ENCODE data around the gene MRPS27.
"Not testable (repeated sequence)": the region's sequence is repeated elsewhere in the genome, so short reads cannot be mapped to it uniquely, and the experiment has no call there.

- not testable (repeated sequence) for TF ChIP-seq CTCF, POLR2A (IDR thresholded peaks at IDR 0.05)
Observed at GRCh38 chr5:72298136-72298535, 21.9 kb downstream of the MRPS27 start.

Data from Peyer's patch (tissue), 4 donors.